Activated CD4-positive, alpha-beta T cell treated with anti-CD3 and anti-CD28 coated beads, Interleukin-2, amount 50 U/mL, for 4 hours (primary cell): ENCODE measurements around the gene RPH3AL.
"Not testable (repeated sequence)": the region's sequence is repeated elsewhere in the genome, so short reads cannot be mapped to it uniquely, and the experiment has no call there.

Experiments used
- DNase-seq, 2 experiments: peaks; one replicate each; pipeline ENCODE4 v3.0.0-alpha.2; 2020

The RPH3AL gene

DNA sequence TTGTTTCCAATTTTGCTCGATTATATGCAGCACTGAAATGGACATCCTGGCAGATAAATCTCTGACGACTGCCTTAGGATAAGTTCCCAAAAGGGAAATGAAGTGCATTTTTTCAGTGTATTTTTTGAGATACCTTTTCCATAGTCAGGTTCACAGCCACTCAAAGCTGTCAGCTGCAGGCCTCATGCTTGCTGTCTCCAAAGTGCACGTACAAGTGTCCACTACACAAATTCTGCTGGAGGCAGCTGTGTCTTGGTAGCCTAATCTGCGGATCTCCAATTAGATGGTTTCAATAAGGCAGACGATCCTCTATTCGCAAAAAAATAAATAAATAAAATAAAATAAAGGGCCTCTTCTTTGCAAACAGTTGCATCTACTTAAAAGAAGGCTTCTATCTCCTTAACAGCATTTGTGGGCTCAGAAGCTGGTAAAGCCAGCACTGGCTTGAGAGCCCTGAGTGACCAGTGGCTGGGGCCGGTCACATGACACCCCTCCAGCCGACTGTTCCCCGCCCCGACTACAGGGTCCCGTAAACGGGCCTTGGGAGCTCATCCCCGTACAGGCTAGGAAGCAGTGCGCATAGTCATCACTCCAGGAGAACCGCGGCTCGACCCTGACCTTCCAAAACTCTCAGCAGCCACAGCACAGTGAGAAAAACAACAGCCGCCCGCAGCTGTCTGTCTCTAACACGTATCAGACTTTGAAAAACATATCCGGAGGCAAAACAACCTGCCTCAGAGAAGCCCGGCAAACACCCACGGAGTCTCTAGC lies 18.8 kb downstream of the RPH3AL start:
- DNase-seq, result no peak

DNA sequence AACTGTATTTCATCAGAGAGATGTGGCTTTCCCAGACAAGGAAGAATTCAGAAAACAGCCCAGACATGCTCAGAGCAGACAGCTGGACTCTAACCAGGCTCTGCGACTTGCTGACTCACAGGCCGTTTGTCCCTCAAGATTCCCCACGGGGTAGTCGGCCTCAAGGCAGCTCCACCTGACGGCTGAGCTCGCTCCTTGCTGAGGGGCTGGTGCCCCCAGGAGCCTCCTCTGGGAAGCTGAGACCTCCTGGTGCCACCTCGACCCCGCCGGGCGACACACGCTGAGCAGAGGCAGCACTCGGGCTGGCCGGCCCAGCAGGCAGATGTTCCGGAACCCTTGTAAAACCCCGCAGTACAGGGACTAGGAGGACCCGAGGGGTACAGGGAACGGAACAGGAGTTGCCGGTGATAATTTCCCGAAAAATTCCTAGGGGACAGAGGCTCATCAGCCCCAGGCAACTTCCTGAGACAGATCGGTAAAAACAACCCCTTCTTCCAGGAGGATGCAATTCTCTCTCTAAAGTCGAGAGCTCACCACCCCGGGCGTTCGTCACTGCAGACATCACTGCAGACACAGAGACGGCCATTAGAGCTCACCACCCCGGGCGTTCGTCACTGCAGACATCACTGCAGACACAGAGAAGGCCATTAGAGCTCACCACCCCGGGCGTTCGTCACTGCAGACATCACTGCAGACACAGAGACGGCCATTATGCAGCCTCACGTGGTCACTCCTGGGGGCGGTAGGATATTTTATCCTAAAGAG lies 19.9 kb downstream of the RPH3AL start:
- no peak for DNase-seq

DNA sequence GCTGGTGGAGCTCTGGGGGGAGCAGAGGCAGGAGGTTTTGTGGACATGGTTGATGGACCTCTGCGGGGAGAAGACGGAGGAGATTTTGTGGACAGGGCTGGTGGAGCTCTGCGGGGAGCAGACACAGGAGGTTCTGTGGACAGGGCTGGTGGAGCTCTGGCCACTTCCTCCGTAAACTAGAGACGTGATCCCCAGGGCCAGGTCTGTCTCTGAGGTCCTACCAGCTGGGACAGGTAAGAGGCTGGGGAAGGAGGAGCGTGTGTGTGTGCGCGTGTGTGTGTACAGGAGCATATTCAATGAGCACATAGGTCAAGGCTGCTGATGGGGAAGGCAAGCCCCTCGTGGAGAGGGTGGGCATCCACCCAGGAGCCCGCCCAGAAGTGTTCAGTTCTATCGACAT lies 20.6 kb downstream of the RPH3AL start:
- DNase-seq, result no peak

DNA sequence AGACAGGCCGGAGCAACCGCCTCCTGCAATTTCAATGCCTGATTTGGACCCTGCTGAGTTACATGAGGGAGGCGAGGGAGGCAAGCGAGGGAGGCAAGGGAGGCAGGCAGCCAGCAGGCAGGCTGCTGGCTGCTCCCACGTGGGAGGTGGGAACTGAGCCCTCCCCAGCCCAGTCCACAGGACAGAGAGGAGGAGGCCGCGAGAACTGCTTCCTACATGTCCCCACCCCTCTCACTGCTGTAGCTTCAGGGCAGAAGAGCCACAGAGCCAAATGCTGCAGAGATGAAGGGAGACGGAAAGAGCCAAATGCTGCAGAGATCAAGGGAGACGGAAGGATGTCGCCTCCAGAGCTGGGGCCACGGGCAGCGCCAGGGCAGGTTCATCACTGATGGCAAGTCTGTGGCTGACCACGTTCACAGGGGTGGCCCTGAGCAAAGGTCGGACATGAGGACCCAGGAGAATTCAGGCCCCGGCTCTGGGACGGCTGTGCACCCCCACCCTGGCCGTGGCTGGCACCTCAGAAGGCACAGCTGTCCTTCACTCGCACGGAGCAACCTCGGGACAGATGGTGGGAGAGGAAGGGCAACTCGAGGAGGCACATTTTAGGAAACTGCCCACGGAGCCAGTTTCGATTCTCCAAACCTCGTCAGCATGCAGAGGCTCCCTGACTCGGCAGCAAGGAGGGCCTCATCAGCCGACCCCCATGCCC lies 21.5 kb downstream of the RPH3AL start:
- DNase-seq, result no peak

DNA sequence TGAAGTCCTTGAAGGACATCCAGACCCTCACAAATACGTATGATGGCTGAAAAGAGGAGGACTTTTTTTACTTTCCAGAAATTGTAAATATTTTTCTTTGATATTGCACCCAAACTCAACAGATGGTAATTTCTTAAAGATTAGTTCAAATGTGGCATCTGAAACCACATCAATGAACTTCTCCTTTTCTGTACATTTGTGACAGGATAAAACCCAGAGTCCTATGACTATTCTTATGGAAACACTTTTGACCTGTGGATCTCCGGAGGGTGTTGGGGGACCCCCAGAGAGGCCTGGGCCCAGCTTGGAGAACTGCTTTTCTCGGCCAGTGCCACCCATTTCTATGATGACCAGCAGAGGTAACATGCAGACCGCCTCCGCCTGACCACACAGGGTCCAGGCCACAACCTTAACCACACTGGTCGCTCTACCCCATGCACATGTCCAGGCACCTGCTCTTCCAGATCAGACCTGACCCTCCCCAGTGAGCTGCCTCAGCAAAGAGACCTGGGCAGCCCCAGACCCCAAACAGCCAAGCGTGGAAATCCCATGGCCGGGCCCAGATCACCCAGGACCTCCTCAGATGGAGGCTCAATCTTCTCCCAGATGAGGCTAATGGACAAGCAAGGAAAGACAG lies 22.7 kb downstream of the RPH3AL start:
- no peak for DNase-seq

DNA sequence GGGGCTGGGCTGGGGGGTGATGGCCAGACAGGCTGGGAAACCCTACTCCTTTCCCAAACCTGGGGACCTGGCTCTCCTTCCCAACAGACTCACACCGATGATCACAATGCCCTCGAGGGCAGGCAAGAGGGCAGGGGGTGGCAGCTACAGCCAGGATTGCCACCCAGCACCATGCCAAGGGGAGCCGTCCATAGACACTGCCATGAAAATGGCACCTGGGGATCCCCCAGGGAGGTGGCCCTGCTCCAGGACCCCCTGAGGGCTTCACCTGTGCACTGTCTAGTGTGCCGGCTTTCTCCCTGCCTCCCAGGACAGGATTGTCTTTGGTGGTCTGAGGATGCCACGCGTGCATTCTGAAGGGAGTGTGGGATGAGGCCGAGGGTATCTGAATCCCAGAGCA lies 24.6 kb downstream of the RPH3AL start:
- DNase-seq, result no peak

DNA sequence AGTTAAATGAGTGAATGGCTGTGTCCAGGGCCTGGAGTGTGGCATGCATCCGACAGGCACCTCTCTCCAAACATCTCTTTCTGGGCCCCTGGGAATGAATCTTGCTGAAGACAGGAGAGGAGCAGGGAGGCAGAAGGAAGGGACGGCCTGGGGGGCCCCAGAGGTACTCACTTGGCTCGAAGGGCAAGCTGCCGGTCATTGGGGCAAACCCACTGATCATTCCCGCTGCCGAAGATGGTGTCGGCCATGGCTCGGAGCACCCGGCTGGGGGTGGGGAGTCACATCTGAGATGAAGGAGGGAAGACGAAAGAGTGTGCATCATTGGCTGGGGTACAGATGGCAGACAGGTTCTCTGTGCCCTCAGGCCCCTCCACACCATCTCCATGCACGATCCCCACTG lies 25.3 kb downstream of the RPH3AL start:
- DNase-seq, result no peak

DNA sequence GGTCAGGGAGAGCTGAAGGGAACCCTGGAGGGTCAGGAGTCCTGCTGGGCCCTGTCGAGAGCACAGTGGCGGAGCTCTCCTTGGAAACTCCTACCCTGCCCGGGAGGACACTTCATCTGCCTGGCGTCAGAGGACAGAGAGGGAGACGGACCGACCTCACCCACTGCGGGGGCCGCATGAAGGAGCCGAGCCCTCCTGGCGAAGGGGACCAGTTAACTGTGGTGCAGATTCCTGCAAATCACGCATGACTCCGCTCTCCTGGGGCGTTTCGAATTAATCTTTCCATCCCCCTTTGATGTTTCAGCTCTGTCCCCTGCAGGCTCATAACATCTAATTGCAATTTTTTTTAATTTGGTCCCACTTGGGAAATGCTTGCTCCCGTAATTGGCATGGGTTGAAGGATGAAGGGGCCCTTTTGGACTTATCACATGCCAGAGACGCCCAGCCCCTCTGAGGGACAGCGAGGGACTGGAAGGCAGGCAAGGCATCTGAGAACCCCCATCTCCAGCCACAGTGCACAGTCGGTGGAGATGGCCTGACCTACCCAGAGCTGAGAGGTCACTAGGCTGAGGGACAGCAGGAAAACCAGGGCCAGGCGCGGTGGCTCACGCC lies 26.5 kb downstream of the RPH3AL start:
- DNase-seq, result no peak

DNA sequence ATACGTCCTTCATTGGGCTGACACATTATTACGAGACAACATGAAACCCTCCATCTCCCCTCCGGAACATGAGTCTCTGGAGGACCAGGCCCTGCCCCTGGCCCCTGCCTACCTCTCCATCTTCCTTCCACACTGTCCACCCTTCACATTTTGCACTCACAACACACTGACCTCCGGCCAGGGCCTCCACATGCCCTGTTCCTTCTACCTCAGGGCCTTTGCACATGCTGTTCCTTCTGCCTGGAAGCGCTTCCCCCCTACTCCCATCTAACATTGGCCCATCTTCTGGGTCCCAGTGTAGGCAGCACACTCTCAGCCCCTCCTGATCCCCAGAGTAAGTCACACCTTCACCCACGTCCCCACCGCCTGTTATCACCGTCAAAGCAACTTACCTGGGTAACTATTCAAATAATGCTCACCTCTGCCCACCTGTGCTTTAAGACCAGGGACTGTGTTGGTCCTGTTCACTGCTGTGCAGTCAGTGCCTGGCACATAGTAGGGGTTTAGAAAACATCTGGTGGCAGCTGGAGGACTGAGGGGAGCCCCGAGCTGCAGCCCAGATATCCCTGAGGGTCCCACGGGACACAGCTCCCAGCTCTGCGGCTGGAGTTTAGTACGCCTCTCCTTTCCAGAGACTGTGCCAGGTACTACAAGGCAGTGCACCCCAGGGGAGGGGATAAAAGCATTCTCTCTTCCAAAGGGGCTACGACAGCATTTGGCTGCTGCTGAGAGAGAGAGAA lies 27.2 kb downstream of the RPH3AL start:
- DNase-seq, result no peak

DNA sequence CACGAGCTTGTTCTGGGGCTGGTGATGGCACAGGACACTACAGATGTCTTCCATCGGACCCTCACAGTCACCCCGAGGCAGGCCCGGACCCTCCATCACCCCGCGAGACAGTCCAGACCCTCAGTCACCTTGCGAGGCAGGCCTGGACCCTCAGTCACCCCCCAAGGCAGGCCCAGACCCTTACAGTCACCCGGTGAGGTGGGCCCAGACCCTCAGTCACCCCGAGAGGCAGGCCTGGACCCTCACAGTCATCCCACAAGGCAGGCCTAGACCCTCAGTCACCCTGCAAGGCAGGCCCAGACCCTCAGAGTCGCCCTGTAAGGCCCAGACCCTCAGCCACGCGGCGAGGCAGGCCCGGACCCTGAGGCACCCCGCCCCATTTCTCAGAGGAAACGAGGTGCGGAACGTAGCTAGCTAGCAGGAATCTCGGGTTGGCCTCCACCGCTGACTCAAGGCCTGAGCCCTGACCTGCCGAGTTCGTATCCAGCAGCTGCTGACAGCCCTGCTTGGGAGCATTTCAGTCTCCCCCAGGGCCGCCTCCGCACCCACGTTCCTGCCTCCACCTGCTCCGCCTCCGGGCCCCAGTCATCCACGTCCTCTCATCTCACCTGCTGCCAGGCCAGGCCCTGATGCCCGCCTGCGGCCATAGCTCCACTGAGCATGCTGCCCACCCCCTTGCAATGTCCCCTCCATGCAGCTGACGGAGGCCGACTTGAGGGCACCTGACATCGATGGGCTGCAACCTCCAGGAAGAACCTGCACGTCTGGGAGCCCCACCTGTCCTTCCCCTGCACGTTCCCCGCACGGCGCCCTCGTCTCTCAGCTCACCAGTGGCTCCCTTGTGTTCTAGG lies 28.7 kb downstream of the RPH3AL start:
- no peak for DNase-seq

DNA sequence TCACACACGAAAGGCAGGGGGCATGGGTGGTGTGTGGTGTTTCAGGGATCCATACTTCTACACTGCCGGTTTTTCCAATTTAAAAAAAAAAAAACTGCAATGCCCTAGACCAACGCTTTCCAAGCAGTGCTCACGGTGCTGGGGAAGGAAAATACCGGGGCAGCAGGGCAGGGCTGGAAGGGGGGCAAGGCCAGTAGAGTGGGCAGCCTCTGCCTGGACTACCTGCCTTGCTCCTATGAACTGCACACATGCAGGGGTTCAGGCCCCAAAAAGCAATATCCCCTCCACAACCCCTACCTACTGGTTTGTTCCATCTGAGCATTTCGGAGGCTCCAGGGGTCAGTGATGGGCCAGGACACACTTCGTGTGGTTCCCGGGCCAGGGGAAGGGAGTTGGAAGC lies 29.4 kb downstream of the RPH3AL start:
- DNase-seq, result no peak

DNA sequence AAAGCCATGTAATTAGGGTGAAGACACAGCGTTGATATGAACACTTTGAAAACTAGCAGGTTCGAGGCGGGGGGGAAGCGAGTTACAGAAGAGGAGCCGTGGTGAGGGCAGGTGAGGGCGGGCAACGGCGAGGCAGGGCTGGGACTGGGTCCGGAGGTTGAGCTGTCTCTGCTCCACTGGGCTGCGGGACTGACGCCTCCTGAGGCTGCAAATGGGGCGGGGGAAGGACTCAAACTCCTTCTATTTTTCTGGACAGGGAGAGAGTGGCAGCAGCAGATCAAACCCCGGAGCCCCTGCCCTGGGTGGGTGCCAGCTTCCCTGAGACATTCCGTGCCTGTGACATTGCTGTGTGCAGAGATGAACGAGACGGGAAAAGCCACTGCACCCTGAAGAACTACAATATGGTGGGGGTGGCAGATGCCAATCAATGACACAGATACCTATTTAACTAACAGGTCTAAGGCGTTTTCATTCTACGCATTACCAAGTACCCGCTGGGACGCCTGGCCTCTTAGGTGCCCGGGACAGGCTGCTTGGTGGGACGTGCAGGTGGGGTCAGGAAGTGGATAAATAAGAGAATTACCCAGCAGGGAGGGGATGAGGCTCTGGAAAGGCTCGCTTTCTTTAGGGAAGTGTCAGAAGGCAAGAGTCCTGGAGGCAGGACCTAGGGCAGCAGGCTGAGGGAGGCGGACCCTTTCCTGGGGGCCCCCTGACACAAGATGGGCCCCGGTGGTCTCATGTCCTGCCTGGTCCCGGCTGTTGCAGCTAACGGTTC lies 30.4 kb downstream of the RPH3AL start:
- DNase-seq, result no peak

DNA sequence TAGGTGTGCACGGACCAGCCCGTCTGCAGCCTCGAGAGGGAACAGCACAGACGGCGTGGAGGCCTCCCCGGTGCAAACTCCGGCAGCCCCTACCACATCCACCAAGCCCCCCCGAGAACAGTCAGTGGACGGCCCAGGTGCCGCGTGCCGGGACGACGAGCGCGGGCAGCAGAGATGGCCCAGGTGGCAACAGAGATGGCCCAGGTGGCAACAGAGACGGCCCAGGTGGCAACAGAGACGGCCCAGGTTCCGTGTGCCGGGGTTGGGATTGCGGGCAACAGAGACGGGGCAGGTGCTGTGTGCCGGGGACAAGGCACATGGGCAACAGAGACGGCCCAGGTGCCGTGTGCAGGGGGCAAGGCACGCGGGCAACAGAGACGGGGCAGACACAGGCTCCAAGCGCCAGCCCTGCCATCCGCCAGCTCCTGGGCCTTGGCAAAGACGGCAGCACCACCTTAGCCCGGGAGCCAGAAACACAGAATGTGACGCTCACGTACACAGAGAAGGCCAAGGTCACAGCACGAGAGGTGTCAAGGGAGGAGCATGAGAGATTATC lies 31.1 kb downstream of the RPH3AL start:
- no peak for DNase-seq

DNA sequence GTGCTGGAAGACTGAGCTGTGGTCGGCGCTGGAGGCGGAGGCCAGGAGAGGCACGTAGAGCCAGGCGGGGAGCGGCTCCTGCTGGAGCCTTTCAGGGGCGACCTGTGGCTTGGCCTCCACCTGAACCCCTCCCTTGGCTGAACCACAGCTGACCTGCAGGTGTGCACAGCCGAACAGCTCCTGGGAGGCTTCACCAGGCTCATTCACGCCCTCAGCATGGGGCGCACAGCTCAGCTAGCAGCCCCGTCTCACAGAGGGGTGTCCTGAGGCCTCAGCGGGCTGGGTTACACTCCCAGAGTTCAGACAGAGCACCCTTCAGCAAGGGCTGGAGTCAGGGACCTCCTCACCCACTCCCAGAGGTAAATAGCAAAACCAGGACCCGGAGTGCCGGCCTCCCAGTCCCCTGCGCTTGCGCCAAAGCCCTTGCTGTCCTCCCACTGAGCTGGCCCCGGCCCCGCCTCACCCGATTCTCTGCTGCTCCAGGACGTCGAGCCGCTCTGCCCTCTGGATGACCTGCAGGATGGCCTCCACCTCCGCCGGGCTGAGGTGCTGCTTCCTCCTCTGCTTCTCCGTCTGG lies 31.7 kb downstream of the RPH3AL start:
- no peak for DNase-seq

DNA sequence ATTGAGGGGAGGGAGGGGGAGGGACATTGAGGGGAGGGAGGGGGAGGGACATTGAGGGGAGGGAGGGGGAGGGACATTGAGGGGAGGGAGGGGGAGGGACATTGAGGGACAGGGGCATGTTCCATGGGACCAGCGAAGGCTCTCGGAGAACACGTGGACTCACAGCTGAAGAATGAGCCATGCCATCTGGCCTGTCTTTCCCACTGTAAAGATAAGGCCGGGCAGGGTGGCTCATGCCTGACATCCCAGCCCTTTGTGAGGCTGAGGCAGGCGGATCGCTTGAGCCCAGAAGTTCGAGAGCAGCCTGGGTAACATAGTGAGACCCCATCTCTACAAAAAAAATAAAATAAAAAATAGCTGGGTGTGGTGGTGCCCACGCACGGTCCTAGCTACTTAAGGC lies 32.5 kb downstream of the RPH3AL start:
- no peak for DNase-seq

DNA sequence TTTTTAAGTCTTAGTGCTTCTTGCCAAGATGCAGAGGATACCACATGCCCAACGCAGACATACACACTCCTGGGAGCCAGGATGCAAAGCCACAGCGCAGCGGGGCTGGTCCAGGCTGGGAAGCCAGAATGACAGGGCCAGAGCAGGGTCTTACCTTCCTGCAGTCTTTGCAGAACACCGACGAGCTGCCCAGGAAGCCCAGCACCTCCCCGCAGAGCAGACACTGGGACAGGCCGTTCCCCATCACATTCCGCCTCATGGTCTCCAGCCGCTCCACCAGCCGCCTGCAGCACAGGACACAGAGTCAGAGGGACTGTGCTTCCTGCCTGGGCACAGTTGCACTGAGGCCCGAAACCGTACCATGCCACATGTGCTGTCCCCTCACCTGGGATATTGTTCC lies 33.3 kb downstream of the RPH3AL start:
- DNase-seq, result no peak

DNA sequence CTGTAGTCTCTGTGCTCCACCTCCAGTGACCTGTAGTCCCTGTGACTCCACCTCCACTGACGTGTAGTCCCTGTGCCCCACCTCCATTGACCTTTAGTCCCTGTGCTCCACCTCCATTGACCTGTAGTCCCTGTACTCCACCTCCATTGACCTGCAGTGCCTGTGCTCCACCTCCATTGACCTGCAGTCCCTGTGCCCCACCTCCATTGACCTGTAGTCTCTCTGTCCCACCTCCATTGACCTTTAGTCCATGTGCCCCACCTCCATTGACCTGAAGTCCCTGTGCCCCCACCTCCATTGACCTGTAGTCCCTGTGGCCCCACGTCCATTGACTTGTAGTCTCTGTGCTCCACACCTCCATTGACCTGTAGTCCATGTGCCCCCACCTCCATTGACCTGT lies 35.5 kb downstream of the RPH3AL start:
- not testable (repeated sequence) for DNase-seq

DNA sequence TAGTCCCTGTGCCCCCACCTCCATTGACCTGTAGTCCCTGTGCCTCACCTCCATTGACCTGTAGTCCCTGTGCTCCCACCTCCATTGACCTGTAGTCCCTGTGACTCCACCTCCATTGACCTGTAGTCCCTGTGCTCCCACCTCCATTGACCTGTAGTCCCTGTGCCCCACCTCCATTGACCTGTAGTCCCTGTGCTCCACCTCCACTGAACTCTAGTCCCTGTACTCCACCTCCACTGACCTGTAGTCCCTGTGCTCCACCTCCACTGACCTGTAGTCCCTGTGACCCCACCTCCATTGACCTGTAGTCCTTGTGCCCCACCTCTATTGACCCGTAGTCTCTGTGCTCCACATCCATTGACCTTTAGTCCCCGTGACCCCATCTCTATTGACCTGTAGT lies 37.2 kb downstream of the RPH3AL start:
- not testable (repeated sequence) for DNase-seq

DNA sequence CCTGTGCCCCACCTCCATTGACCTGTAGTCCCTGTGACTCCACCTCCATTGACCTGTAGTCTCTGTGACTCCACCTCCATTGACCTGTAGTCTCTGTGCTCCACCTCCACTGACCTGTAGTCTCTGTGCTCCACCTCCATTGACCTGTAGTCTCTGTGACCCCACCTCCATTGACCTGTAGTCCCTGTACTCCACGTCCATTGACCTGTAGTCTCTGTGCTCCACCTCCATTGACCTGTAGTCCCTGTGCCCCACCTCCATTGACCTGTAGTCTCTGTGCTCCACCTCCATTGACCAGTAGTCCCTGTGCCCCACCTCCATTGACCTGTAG lies 38.0 kb downstream of the RPH3AL start:
- not testable (repeated sequence) for DNase-seq
